ENCODE data around the gene CACNA2D3. TPM values are rescaled to one million over a fixed set of nuclear protein-coding genes. Genes with fewer than 3 reads are reported as not detected.

The CACNA2D3 gene
- polyA plus RNA-seq, 1 donor from 2014 or later, result 26.2 TPM

DNA sequence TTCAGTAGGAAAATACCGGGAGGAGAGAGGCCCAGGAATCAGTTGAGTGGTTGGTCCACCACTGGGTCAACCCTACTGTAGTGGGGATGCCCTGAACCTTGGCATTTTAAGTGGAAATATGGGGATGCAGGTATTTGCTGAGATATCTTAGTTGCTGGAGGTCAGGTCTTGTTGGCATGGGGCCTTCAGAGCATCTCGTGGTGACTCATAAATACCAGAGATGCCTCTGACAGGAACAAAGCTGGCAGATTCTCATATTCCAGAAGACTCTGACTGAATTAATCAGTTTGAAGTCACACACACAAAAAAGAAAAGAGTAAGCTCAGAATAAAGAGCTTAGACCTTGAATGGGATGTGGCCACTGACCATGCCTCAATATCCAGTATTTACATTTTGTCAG is 91.6 kb downstream of the CACNA2D3 start:
- no peaks in the 10 kb centered on the region for H3K36me3 ChIP-seq (ENCODE audit: insufficient read depth, low read length)
- H3K27ac ChIP-seq (ENCODE audit: low read length), result no peak overlapping the region
- no peaks in the 10 kb centered on the region for H3F3A ChIP-seq (ENCODE audit: insufficient read depth, low read length, poor library complexity, severe bottlenecking)
- no peaks in the 10 kb centered on the region for H3K27me3 ChIP-seq (ENCODE audit: insufficient read depth, low read depth, low read length)
- no peak overlapping the region for H3K4me3 ChIP-seq (ENCODE audit: low read length)
- no peaks in the 10 kb centered on the region for H3K9me3 ChIP-seq (ENCODE audit: low read length)
- no peak overlapping the region for H3K9ac ChIP-seq (ENCODE audit: low read length)
- H3K79me2 ChIP-seq (replicated peaks; ENCODE audit: insufficient read depth, low read length), result no peaks in the 10 kb centered on the region
- H3K9me2 ChIP-seq (ENCODE audit: insufficient read depth, low read length), result no peaks in the 10 kb centered on the region
- no peak overlapping the region for H3K4me2 ChIP-seq (ENCODE audit: low read length)
- H4K20me1 ChIP-seq (ENCODE audit: insufficient read depth), result no peaks in the 10 kb centered on the region
- no peak overlapping the region for H2AFZ ChIP-seq (ENCODE audit: low read depth, low read length)
- TF ChIP-seq EZH2 (IDR thresholded peaks at IDR 0.05; ENCODE audit: borderline replicate concordance, insufficient read depth, low read length, poor library complexity, severe bottlenecking) (no peak), RAD21 (conservative IDR thresholded peaks at IDR 0.05) (no peak), SMC3 (conservative IDR thresholded peaks at IDR 0.05; ENCODE audit: poor library complexity) (no peak), POLR2AphosphoS5 (IDR thresholded peaks at IDR 0.05) (no peak), TAF1 (IDR thresholded peaks at IDR 0.05; ENCODE audit: low read depth) (no peak), EP300 (conservative IDR thresholded peaks at IDR 0.05; ENCODE audit: poor library complexity, severe bottlenecking) (no peak), MXI1 (conservative IDR thresholded peaks at IDR 0.05; ENCODE audit: poor library complexity, severe bottlenecking) (no peak), REST (IDR thresholded peaks at IDR 0.05; ENCODE audit: borderline replicate concordance) (no peak)

- no peaks in the 10 kb centered on the region for H3K9me3 ChIP-seq (ENCODE audit: low read length)
- no peak for TF ChIP-seq RAD21 (conservative IDR thresholded peaks at IDR 0.05)
- TF ChIP-seq CTCF (IDR thresholded peaks at IDR 0.05; ENCODE audit: poor library complexity, severe bottlenecking), result no peak
- TF ChIP-seq REST (IDR thresholded peaks at IDR 0.05; ENCODE audit: borderline replicate concordance), result no peak
- TF ChIP-seq EP300 (conservative IDR thresholded peaks at IDR 0.05; ENCODE audit: poor library complexity, severe bottlenecking), result no peak
- no peak for TF ChIP-seq TAF1 (IDR thresholded peaks at IDR 0.05; ENCODE audit: low read depth)
- TF ChIP-seq POLR2AphosphoS5 (IDR thresholded peaks at IDR 0.05), result no peak
- TF ChIP-seq MXI1 (conservative IDR thresholded peaks at IDR 0.05; ENCODE audit: poor library complexity, severe bottlenecking), result no peak
- TF ChIP-seq EZH2 (IDR thresholded peaks at IDR 0.05; ENCODE audit: borderline replicate concordance, insufficient read depth, low read length, poor library complexity, severe bottlenecking), result no peak
- no peak for TF ChIP-seq SMC3 (conservative IDR thresholded peaks at IDR 0.05; ENCODE audit: poor library complexity)
- H3K27ac ChIP-seq (ENCODE audit: low read length), result no peak overlapping the region
- no peaks in the 10 kb centered on the region for H3K79me2 ChIP-seq (replicated peaks; ENCODE audit: insufficient read depth, low read length)
- H3K9me2 ChIP-seq (ENCODE audit: insufficient read depth, low read length), result no peaks in the 10 kb centered on the region
- H3K27me3 ChIP-seq (ENCODE audit: insufficient read depth, low read depth, low read length), result no peaks in the 10 kb centered on the region
- no peaks in the 10 kb centered on the region for H4K20me1 ChIP-seq (ENCODE audit: insufficient read depth)
- no peak overlapping the region for H3K9ac ChIP-seq (ENCODE audit: low read length)
- H3K4me2 ChIP-seq (ENCODE audit: low read length), result no peak overlapping the region
- H3K4me3 ChIP-seq (ENCODE audit: low read length), result no peak overlapping the region
- H3K36me3 ChIP-seq (ENCODE audit: insufficient read depth, low read length), result no peaks in the 10 kb centered on the region
- H3F3A ChIP-seq (ENCODE audit: insufficient read depth, low read length, poor library complexity, severe bottlenecking), result no peaks in the 10 kb centered on the region
- no peak overlapping the region for H2AFZ ChIP-seq (ENCODE audit: low read depth, low read length)
Observed at GRCh38 chr3:54214845-54215244, 92.5 kb downstream of the CACNA2D3 start.

All from neural cell (in vitro differentiated cells).